PC-3 (cell line): Measurements from ENCODE around the gene LSM2.

Source experiments
- CTCF ChIP-seq: fragments of 300-600 bp; sonication (generic); conservative IDR thresholded peaks from 2 replicates; pipeline ENCODE4 v1.5.1; 2017; ENCODE audit warnings: antibody characterized with exemption, low read depth, mild to moderate bottlenecking, low read length
- EZH2 ChIP-seq: fragments of 300-600 bp; sonication (generic); IDR thresholded peaks from one replicate; pipeline ENCODE4 v1.6.1; 2017; ENCODE audit warnings: antibody characterized with exemption, mild to moderate bottlenecking, low read length; ENCODE audit not compliant: unreplicated experiment
- EZH2phosphoT487 ChIP-seq: fragments of 300-600 bp; sonication (generic); IDR thresholded peaks from 2 replicates; pipeline ENCODE4 v1.6.1; 2018; ENCODE audit warnings: mild to moderate bottlenecking, antibody characterized with exemption, low read length, borderline replicate concordance

GRCh38 chr6:31792090-31792374 is 14.7 kb downstream of the LSM2 start:
- TF ChIP-seq CTCF (no peak), EZH2phosphoT487 (no peak), EZH2 (no peak)
